Sigmoid colon (tissue), 7 donors: Measurements from ENCODE around the gene RBM26. TPM values are rescaled to one million over a fixed set of nuclear protein-coding genes. Genes with fewer than 3 reads are reported as not detected.

ENCODE experiments used
- DNase-seq: peaks from one replicate; pipeline ENCODE4 v3.0.0-alpha.2; 2019
- H3K27ac ChIP-seq, 4 donors: fragments of 200-600 bp; sonication (generic); one replicate each; pipeline ENCODE4 v1.5.1; 2016 to 2019; ENCODE audit warnings: mild to moderate bottlenecking in 1 of 4
- H3K27me3 ChIP-seq, 3 donors: fragments of 200-600 bp; sonication (generic); one replicate each; pipeline ENCODE4 v1.5.1; 2019; ENCODE audit warnings: mild to moderate bottlenecking in 1 of 3
- H3K36me3 ChIP-seq, 4 donors: fragments of 200-600 bp; sonication (generic); one replicate each; pipeline ENCODE4 v1.5.1; 2016 to 2019
- H3K4me1 ChIP-seq, 4 donors: fragments of 200-600 bp; sonication (generic); one replicate each; pipeline ENCODE4 v1.5.1; 2017 to 2019
- H3K4me3 ChIP-seq, 4 donors: fragments of 200-600 bp; sonication (generic); one replicate each; pipeline ENCODE4 v1.5.1; 2017 to 2019; ENCODE audit warnings: mild to moderate bottlenecking in 2 of 4, moderate library complexity in 1 of 4
- H3K9me3 ChIP-seq, 4 donors: fragments of 200-600 bp in 3 of 4; sonication (generic) in 3 of 4; one replicate each; pipeline versions ENCODE4 v1.5.1 to v1.6.1; 2013 to 2019
- EP300 ChIP-seq, 4 donors: sonication (generic); formaldehyde crosslinking; IDR thresholded peaks; one replicate each; pipeline ENCODE4 v1.6.1; 2017; ENCODE audit warnings: antibody characterized with exemption in 4 of 4
- POLR2A ChIP-seq, 2 donors: fragments of 450-650 bp; IDR thresholded peaks; one replicate each; pipeline ENCODE4 v1.6.1; 2016; ENCODE audit warnings: antibody characterized with exemption in 2 of 2, mild to moderate bottlenecking in 2 of 2, moderate library complexity in 2 of 2
- POLR2AphosphoS5 ChIP-seq, 4 donors: sonication (generic); formaldehyde crosslinking; IDR thresholded peaks; one replicate each; pipeline ENCODE4 v1.6.1; 2017; ENCODE audit warnings: antibody characterized with exemption in 4 of 4
- WGBS, 2 donors: extraction: QIAGEN DNeasy Blood & Tissue Kit; methylation state at CpG; one replicate each; pipeline ENCODE4 v1.1.7; 2013; 5-methylcytosine and 5-hydroxymethylcytosine counted together
- intact Hi-C: fragments of 100-400 bp; cut with DNase I; formaldehyde crosslinking; loops from one replicate; pipeline ENCODE4 v1.15.1; 2023
- polyA plus RNA-seq, 3 donors: library from polyadenylated mRNA; stranded (reverse); fragments of 200-250 nt; gene quantifications; one replicate each; pipeline ENCODE4 v1.2.3, GENCODE V29; 2013
- total RNA-seq, 4 donors: library from RNA; depleted of rRNA; stranded (reverse); fragments of >200 nt; gene quantifications; one replicate each; pipeline ENCODE4 v1.1.0, GENCODE V29; 2016
- TF ChIP-seq, protein P1 (sequence below), 4 experiments: fragments of 450-650 bp in 3 of 4; fragments of 200-600 bp in 1 of 4; IDR thresholded peaks; one replicate each; pipeline ENCODE4 v1.5.1; 2016 to 2019; ENCODE audit warnings: antibody characterized with exemption in 4 of 4, mild to moderate bottlenecking in 3 of 4, moderate library complexity in 2 of 4
- donor health status: healthy with polysubstance abuse.
- donor health status: Bipolar disorder and iron deficiency.
- donor health status: healthy.

RBM26 gene
- total and polyA plus RNA-seq, 7 donors, result 4.8 to 47.4 (median 29.6) TPM

DNA sequence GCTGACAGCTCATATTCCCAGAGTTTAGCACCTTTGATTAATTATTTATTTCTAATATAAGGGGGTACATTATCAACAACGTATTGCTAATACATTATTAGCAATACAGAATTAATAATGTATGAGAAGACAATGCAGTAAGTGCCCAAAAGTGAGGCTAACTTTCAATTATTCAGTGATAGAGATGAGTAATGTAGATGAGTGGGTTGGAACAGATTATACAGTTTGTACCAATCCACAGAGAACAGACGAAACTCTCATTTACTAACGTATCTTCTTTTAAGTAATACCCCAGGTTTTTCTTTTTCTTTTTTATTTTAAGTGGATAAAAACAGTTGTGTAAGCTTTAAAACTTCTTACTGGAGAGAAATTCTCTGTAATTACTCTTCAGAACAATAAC is 36.7 kb upstream of the RBM26 start:
- DNase-seq, result no peak
- no peaks in the 10 kb centered on the region for H3K9me3 ChIP-seq
- 93 to 95% methylated on average over 3 of the region's 3 CpGs for WGBS, 2 donors
- H3K36me3 ChIP-seq, result no peaks in the 10 kb centered on the region
- TF ChIP-seq POLR2AphosphoS5 (IDR thresholded peaks at IDR 0.05) (no peak), POLR2A (IDR thresholded peaks at IDR 0.05) (no peak), EP300 (IDR thresholded peaks at IDR 0.05) (no peak)
- TF ChIP-seq, protein P1, sequence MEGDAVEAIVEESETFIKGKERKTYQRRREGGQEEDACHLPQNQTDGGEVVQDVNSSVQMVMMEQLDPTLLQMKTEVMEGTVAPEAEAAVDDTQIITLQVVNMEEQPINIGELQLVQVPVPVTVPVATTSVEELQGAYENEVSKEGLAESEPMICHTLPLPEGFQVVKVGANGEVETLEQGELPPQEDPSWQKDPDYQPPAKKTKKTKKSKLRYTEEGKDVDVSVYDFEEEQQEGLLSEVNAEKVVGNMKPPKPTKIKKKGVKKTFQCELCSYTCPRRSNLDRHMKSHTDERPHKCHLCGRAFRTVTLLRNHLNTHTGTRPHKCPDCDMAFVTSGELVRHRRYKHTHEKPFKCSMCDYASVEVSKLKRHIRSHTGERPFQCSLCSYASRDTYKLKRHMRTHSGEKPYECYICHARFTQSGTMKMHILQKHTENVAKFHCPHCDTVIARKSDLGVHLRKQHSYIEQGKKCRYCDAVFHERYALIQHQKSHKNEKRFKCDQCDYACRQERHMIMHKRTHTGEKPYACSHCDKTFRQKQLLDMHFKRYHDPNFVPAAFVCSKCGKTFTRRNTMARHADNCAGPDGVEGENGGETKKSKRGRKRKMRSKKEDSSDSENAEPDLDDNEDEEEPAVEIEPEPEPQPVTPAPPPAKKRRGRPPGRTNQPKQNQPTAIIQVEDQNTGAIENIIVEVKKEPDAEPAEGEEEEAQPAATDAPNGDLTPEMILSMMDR (IDR thresholded peaks at IDR 0.05), result no peak
- no peak overlapping the region for H3K27ac ChIP-seq
- intact Hi-C loops, result no loop called here
- no peaks in the 10 kb centered on the region for H3K4me1 ChIP-seq
- H3K27me3 ChIP-seq, result no peaks in the 10 kb centered on the region
- H3K4me3 ChIP-seq, result no peak overlapping the region

DNA sequence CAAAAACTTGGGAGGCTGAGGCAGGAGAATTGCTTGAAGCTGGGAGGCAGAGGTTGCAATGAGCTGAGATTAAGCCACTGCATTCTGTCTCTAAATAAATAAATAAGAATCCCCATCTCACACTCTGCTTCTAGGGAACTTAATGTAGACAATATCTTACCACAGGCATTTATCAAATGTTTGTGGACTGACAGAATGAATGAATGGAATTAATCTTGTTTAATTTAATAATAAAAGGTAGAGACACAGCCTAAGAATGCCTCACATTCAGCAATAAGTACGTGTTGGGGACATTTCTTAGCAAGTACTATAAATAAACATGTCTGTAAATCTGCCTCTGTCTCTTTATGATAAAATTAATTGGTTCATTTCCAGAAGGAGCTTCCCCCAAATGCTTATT is 36.2 kb upstream of the RBM26 start:
- intact Hi-C loops, result no loop called here
- DNase-seq, result no peak
- H3K36me3 ChIP-seq, result no peaks in the 10 kb centered on the region
- H3K4me1 ChIP-seq, result no peaks in the 10 kb centered on the region
- no peak overlapping the region for H3K27ac ChIP-seq
- TF ChIP-seq, protein P1 (IDR thresholded peaks at IDR 0.05), result no peak
- no peak for TF ChIP-seq POLR2A (IDR thresholded peaks at IDR 0.05)
- no peaks in the 10 kb centered on the region for H3K27me3 ChIP-seq
- WGBS, 2 donors, result 74 to 77% methylated on average over 1 of the region's 1 CpG
- H3K4me3 ChIP-seq, result no peak overlapping the region
- no peaks in the 10 kb centered on the region for H3K9me3 ChIP-seq

DNA sequence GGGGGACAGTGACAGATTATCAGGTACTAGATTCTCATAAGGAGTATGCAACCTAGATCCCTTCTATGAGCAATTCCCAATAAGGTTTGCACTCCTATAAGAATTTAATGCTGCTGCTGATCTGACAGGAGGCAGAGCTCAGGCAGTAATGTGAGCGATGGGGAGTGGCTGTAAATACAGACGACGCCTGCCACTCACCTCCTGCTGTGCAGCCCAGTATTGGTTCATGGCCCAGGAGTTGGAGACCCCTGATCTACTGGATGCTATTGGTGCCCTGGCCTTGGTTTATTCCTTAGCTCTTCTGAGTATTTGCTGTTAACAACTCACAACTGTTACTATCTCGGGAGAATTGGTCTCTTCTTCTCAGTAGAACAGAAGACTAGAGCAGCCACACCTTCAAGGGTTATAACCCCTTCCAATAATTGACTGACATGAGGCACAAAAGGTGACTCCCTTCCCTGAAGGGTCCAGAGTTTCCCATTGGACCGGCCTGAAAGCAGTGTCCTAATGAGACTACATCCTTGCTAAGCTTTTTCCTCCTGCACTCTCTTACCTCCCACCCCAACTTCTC is 35.0 kb upstream of the RBM26 start:
- DNase-seq, result no peak
- H3K4me1 ChIP-seq, result no peaks in the 10 kb centered on the region
- no peak overlapping the region for H3K4me3 ChIP-seq
- no peaks in the 10 kb centered on the region for H3K27me3 ChIP-seq
- intact Hi-C loops, result no loop called here
- TF ChIP-seq POLR2A (IDR thresholded peaks at IDR 0.05) (no peak), POLR2AphosphoS5 (IDR thresholded peaks at IDR 0.05) (no peak), EP300 (IDR thresholded peaks at IDR 0.05) (no peak)
- TF ChIP-seq, protein P1 (IDR thresholded peaks at IDR 0.05), result no peak
- no peaks in the 10 kb centered on the region for H3K9me3 ChIP-seq
- 15 to 68% methylated on average over 5 of the region's 5 CpGs for WGBS, 2 donors
- no peaks in the 10 kb centered on the region for H3K36me3 ChIP-seq
- H3K27ac ChIP-seq, result no peak overlapping the region

DNA sequence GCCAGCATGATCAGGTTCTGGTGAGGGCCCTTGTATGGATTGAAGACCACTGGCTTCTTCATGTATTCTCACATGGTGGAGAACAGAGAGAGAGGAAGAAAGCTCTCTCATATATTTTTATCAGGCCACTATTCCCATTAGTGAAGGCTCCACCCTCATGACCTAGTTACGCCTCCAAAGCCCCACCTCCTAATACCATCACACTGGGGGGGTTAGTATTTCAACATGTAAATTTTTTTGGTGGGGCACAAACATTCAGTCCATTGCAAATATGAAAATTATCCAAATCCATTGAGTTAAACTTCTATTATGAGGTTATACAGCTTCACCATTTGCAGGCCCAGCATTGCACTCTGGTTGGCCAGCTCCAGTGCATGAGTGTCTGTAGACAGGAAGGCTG is 33.2 kb upstream of the RBM26 start:
- intact Hi-C loops, result no loop called here
- H3K9me3 ChIP-seq, result no peaks in the 10 kb centered on the region
- TF ChIP-seq POLR2AphosphoS5 (IDR thresholded peaks at IDR 0.05) (no peak), POLR2A (IDR thresholded peaks at IDR 0.05) (no peak), EP300 (IDR thresholded peaks at IDR 0.05) (no peak)
- TF ChIP-seq, protein P1 (IDR thresholded peaks at IDR 0.05), result no peak
- H3K36me3 ChIP-seq, result no peaks in the 10 kb centered on the region
- no peak overlapping the region for H3K27ac ChIP-seq
- no peak overlapping the region for H3K4me3 ChIP-seq
- H3K27me3 ChIP-seq, result no peaks in the 10 kb centered on the region
- 96 to 97% methylated on average over 1 of the region's 1 CpG for WGBS, 2 donors
- no peaks in the 10 kb centered on the region for H3K4me1 ChIP-seq
- DNase-seq, result no peak

DNA sequence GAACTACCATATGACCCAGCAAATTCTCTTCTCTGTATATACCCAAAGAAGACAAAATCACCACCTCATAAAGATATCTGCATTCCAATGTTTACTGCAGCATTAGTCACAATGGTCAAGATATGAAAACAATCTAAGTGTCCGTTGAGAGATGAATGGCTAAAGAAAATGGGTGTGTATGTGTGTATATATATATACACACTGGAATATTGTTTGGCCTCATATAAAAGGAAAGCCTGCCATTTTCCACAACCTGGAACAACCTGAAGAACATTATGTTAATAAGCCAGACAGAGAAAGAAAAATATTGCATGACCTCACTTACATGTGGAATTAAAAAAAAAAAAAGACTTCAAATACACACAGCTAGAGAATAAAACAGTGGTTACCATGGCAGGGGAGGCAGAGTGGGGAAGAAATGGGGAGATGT is 29.5 kb upstream of the RBM26 start:
- H3K4me1 ChIP-seq, result no peaks in the 10 kb centered on the region
- 17 to 54% methylated on average over 1 of the region's 1 CpG for WGBS, 2 donors
- H3K27ac ChIP-seq, result no peak overlapping the region
- no peaks in the 10 kb centered on the region for H3K36me3 ChIP-seq
- no peak overlapping the region for H3K4me3 ChIP-seq
- no peak for DNase-seq
- H3K27me3 ChIP-seq, result no peaks in the 10 kb centered on the region
- intact Hi-C loops, result no loop called here
- TF ChIP-seq EP300 (IDR thresholded peaks at IDR 0.05) (no peak), POLR2AphosphoS5 (IDR thresholded peaks at IDR 0.05) (no peak), POLR2A (IDR thresholded peaks at IDR 0.05) (no peak)
- TF ChIP-seq, protein P1 (IDR thresholded peaks at IDR 0.05), result no peak
- no peaks in the 10 kb centered on the region for H3K9me3 ChIP-seq
